HEK293T (cell line): Measurements from ENCODE around the gene CTBP1.

ENCODE experiments used
- ARNT ChIP-seq: fragments of 450-650 bp; IDR thresholded peaks from 2 replicates; pipeline ENCODE4 v1.6.1; 2017; ENCODE audit warnings: mild to moderate bottlenecking
- ELF4 ChIP-seq: fragments of 450-650 bp; IDR thresholded peaks from 2 replicates; pipeline ENCODE4 v1.6.1; 2017; ENCODE audit warnings: antibody characterized with exemption
- FOXA1 ChIP-seq: fragments of 450-650 bp; IDR thresholded peaks from 2 replicates; pipeline ENCODE4 v1.6.1; 2016; ENCODE audit warnings: mild to moderate bottlenecking
- FOXK2 ChIP-seq: fragments of 450-650 bp; IDR thresholded peaks from 2 replicates; pipeline ENCODE4 v1.6.1; 2016; ENCODE audit warnings: mild to moderate bottlenecking
- FOXM1 ChIP-seq: fragments of 450-650 bp; IDR thresholded peaks from 2 replicates; pipeline ENCODE4 v1.6.1; 2017; ENCODE audit warnings: mild to moderate bottlenecking, borderline replicate concordance
- SP1 ChIP-seq: fragments of 450-650 bp; IDR thresholded peaks from 2 replicates; pipeline ENCODE4 v1.6.1; 2017
- SUZ12 ChIP-seq: fragments of 450-650 bp; IDR thresholded peaks from 2 replicates; pipeline ENCODE4 v1.6.1; 2016; ENCODE audit warnings: mild to moderate bottlenecking
- TARDBP ChIP-seq: fragments of 450-650 bp; IDR thresholded peaks from 2 replicates; pipeline ENCODE4 v1.6.1; 2016
- TF ChIP-seq, protein P1 (sequence below): fragments of 450-650 bp; IDR thresholded peaks from 2 replicates; pipeline ENCODE4 v1.6.1; 2016

DNA sequence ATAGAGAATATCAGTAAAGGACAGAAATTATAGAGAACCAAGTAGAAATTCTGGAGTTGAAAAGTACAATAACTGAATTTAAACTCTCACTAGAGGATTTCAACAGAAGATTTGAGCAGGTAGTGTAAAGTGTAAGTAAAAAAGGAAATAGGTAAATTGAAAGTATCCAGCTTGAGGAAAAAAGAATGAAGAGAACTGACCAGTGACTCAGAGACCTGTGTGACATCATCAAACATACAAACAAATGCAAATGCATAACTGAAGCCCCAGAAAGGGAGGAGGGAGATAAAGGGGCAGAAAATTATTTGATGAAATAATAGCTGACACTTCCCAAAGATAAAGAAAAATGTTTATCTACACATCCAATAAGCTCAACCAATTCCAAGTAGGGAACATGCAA is 68.3 kb downstream of the CTBP1 start:
- no peak for TF ChIP-seq FOXM1
- TF ChIP-seq ELF4, result no peak
- TF ChIP-seq, protein P1, sequence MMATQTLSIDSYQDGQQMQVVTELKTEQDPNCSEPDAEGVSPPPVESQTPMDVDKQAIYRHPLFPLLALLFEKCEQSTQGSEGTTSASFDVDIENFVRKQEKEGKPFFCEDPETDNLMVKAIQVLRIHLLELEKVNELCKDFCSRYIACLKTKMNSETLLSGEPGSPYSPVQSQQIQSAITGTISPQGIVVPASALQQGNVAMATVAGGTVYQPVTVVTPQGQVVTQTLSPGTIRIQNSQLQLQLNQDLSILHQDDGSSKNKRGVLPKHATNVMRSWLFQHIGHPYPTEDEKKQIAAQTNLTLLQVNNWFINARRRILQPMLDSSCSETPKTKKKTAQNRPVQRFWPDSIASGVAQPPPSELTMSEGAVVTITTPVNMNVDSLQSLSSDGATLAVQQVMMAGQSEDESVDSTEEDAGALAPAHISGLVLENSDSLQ, result no peak
- no peak for TF ChIP-seq SP1
- TF ChIP-seq FOXK2, result no peak
- no peak for TF ChIP-seq SUZ12
- no peak for TF ChIP-seq ARNT
- TF ChIP-seq TARDBP, result no peak
- TF ChIP-seq FOXA1, result no peak
